ENCODE measurements around the gene SLC13A5. TPM values are rescaled to one million over a fixed set of nuclear protein-coding genes. Genes with fewer than 3 reads are reported as not detected.

SLC13A5 gene
- total RNA-seq, 1 donor from 2014 or later: 273 TPM

DNA sequence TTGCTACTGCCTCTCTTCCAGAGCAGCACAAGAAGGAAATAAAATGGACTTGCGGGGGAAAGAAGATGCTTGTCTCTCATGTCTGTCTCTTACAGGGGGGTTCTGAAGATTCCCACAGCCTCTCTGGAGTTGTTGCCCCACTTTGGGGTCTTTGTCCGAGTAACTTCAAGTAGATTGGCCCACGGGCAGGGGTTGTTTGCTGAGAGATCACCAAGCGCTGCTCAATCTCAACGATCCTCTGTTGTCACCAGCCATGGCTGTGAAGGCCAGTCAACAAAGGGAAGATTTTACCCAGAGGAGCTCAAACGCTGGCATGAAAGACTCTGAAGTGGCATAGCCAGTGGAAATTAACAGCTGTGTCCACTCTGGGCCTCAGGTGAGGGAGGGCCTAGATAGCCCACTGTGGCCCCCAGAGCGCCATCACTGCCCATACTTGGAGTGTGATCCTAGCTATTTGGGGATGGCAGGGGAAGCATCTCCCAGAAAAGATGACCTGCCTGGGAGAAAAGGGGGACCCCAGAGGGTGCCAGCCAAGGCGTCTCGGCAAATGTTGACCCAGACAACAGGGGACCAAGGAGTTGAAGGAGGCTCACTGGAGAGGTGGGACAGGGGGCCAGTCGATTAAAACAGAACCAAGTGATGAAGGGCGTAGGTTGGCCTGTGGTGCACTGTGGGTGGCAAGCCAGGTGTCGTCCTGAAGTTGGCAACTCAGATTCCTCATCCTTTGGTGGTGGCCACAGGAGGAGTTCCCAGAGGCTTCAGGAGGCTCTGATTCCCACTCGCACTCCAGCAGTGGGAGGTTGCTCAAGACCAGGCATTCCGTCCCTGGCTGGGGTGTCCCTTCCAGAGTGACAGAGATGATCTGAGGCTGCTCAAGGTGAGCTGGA, 28.0 kb downstream of the SLC13A5 start:
- DNase-seq (ENCODE audit: low spot score) (no peak), ATAC-seq (peak; percentile 9)

- ATAC-seq: peak; percentile 41
- no peak for DNase-seq (ENCODE audit: low spot score)
Measured at GRCh38 chr17:6684460-6684783, 28.7 kb downstream of the SLC13A5 start.

- no peak for DNase-seq (ENCODE audit: low spot score)
- peak; percentile 36 for ATAC-seq
Measured at GRCh38 chr17:6683730-6684459, 29.3 kb downstream of the SLC13A5 start.

- ATAC-seq: peak; percentile 2
- no peak for DNase-seq (ENCODE audit: low spot score)
Measured at GRCh38 chr17:6683081-6683684, 30.0 kb downstream of the SLC13A5 start.

DNA sequence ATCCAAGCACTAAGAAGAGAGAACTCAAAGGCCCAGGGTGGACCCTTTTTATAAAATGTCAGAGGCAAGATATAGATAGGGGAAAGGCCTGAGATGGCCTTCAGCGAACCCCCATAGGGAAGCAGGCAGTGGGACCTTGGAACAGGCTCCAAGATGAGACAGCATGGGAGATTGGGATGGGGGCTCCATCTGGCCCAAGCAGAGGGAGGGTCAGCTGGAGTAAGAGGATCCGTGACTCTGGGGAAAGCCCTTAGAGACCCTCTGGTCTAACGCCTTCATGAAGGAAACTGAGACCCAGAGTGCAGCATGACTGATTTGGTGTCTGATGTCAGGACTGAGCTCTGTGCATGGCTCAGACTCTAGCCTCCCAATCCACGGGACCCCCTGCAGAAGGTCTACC, 30.8 kb downstream of the SLC13A5 start:
- ATAC-seq: no peak
- no peak for DNase-seq (ENCODE audit: low spot score)

DNA sequence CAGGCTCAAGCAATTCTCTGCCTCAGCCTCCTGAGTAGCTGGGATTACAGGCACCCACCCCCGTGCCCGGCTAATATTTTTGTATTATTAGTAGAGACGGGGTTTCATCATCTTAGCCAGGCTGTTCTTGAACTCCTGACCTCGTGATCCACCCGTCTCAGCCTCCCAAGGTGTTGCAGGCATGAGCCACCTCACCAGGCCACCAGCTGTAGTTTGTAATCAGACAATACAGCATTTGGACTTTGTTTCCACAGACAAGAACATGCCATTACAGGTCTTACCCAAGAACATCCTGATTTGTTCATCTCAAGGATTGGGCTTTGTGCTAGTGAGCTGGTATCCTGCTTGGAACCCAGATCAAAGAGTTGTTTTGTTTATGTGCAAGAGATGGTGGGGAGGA, 31.5 kb downstream of the SLC13A5 start:
- DNase-seq (ENCODE audit: low spot score) (no peak), ATAC-seq (no peak)

- DNase-seq (ENCODE audit: low spot score) (no peak), ATAC-seq (no peak)
Measured at GRCh38 chr17:6681176-6681575, 32.0 kb downstream of the SLC13A5 start.

GRCh38 chr17:6679241-6679640, 33.9 kb downstream of the SLC13A5 start:
- ATAC-seq (no peak), DNase-seq (ENCODE audit: low spot score) (no peak)

DNA sequence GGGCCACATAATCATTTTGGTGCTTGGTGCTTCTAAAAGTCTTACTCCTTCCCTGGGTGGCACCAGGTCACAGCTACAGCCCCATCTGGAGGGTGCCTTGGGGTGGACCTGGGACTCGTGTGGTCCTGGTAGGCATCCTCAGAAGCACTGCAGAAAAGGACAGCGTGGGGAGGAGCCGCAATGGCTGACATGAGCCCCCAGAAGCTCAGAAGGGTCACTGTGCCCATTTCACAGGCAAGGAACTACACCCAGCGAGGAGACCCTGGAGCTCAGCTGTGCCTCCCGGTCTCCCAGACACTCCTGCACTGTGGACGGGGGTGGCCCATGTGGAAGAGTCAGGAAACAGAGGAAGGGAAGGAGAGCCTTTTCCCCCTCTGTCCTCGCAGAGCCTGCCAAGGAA, 35.2 kb downstream of the SLC13A5 start:
- DNase-seq (ENCODE audit: low spot score) (no peak), ATAC-seq (no peak)

DNA sequence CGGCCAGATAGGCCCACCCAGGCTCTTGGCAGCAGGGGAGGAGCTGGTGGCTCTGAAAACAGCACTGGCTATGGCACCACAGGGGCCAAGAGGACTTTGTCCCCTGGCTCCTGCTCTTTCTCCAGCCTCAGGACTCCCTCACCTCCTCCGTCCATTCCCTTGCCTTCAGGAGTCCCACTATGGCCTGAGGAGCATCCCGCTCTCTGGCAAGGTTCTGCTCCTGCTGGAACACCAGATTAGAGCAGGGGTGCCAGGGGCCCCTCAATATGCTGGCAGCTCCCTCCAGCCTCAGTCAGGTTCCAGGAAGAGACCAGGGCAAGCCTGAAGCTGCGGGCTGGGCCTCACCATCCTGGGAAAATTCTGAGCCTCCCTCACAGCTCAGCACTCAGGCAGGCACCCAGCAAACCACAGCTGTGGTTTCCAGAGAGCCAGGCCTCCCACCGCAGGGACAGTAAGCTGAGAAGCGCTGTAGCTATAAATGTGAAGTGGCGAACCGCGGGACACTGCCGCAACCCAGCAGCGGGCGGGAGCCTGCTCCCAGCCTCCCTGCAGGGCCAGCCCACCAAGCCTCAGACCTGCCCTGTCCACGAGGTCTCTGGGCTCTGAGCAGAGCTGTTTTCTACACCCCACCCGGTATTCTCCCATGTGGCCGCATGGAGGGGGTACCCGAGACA, 35.9 kb downstream of the SLC13A5 start:
- peak; percentile 89 for ATAC-seq
- DNase-seq (ENCODE audit: low spot score): no peak

GRCh38 chr17:6676802-6677157, 36.4 kb downstream of the SLC13A5 start:
- ATAC-seq (peak; percentile 5), DNase-seq (ENCODE audit: low spot score) (no peak)

DNA sequence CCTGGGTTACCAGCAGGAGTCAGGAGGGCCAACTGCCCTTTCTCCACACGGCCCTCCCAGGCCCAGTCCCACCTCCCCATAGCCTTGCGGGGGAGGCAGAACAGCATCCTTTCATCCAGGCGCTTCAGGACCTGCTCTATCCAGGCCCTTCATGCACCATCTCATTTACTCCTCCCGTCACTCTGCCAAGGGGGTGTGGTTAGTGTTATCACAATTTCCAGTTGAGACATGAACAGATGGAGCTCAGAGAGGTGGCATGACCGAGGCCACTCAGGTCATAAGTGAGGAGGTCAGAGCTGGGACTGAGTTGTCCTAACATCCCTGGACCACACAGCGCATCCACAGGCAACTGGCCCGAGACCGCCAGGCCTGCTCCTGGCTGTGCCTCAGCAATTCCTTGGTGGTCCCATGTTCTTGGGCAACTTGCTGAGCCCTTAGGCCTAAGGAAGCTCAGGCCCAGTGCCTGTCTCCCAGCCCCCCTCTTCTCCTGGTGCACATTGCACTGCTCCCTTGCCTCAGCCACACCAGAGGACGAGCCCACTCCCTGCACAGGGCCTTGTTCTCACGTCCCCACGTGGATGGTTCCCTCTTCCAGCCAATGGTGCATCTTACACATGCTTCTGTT, 37.9 kb downstream of the SLC13A5 start:
- DNase-seq (ENCODE audit: low spot score): no peak
- ATAC-seq: no peak

GRCh38 chr17:6674586-6674985, 38.6 kb downstream of the SLC13A5 start:
- ATAC-seq: no peak
- DNase-seq (ENCODE audit: low spot score): no peak

- DNase-seq (ENCODE audit: low spot score): no peak
- no peak for ATAC-seq
Measured at GRCh38 chr17:6671431-6671830, 41.7 kb downstream of the SLC13A5 start.

DNA sequence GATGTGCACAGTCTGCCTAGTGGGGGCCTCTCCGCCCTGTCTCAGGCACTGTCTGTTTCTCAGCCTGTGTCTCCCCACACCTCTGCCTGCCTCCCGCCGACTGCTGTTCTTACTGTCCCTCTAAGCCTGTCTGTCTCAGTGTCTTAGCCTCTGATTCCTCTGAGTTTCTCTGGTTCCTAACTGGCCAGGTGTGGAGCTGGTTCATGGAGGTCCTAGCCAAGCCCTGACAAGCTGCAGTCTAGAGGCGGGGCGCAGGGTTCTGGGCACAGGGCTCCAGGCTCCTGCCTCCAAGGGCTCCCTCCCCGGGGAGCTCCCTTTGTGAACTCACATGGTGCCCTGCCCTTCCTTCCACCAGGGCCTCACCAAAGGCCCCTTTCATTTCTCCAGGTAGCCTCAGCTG, 42.2 kb downstream of the SLC13A5 start:
- DNase-seq (ENCODE audit: low spot score): no peak
- no peak for ATAC-seq

- DNase-seq (ENCODE audit: low spot score) (no peak), ATAC-seq (no peak)
Measured at GRCh38 chr17:6670571-6670970, 42.6 kb downstream of the SLC13A5 start.

- ATAC-seq: no peak
- no peak for DNase-seq (ENCODE audit: low spot score)
Measured at GRCh38 chr17:6669479-6670212, 43.5 kb downstream of the SLC13A5 start.

DNA sequence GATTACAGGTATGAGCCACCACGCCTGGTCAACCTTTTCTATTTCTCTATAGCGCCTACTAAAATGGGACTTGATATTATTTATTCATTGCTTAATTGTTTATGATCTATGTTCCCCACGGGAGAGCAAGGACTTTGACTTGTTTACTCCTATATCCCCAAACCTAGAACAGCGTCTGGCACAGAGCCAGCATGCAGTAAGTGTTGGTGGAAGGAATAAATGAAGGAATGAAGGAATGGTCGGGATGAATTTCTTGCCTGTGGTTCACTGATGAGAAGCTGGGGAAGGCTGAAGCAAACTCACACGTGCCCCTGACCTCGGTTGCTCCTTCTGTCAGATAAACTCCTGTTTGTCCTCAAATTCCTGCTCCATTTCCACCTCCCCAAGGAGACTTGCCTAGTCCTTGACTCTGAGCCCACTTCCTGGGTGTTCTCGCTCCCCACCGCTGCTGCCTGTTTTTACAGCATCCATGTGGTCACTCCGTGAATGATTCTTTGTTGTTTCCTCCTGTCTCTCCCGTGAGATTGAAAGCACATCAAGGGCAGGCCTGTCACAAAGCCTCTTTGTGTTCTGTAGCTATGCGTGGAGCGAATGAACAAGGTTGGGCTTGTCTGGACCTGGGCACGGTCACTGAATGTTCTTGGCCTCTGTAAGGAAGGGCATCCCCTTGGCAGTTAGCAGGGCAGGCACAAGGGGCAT, 44.3 kb downstream of the SLC13A5 start:
- ATAC-seq (no peak), DNase-seq (ENCODE audit: low spot score) (no peak)

GRCh38 chr17:6668219-6668618, 45.0 kb downstream of the SLC13A5 start:
- no peak for ATAC-seq
- no peak for DNase-seq (ENCODE audit: low spot score)

- DNase-seq (ENCODE audit: low spot score) (no peak), ATAC-seq (no peak)
Measured at GRCh38 chr17:6667516-6667915, 45.7 kb downstream of the SLC13A5 start.
